Prostate gland (tissue), 2 donors: ENCODE measurements around the gene NODAL.

ENCODE experiments used
- POLR2A ChIP-seq: fragments of 450-650 bp; IDR thresholded peaks from one replicate; pipeline ENCODE4 v1.6.1; 2016; ENCODE audit warnings: antibody characterized with exemption, mild to moderate bottlenecking
- TF ChIP-seq, protein P1 (sequence below), 4 experiments: fragments of 200-600 bp in 2 of 4; fragments of 450-650 bp in 2 of 4; sonication (generic) in 2 of 4; IDR thresholded peaks; 1 replicate in 3 of 4; 2 replicates in 1 of 4; pipeline ENCODE4 v1.5.1; 2016 to 2019; ENCODE audit warnings: antibody characterized with exemption in 4 of 4, mild to moderate bottlenecking in 2 of 4, moderate library complexity in 2 of 4

DNA sequence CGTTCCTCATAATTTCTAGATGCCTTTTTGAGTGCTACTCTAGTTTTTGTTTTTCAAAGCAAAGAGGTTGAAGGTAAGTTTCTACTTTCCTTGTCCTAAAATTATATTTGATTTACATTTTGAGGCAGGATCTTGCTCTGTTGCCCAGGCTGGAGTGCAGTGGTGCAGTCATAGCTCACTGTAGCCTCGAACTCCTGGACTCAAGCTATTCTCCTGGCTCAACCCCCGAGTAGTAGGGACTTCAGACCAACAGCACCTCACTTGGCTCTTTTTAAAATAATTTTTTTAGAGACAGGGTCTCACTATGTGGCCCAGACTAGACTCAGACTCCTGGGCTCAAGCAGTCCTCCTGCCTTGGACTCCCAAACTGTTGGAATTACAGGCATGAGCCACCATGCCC lies 22.8 kb downstream of the NODAL start:
- no peak for TF ChIP-seq POLR2A
- TF ChIP-seq, protein P1, sequence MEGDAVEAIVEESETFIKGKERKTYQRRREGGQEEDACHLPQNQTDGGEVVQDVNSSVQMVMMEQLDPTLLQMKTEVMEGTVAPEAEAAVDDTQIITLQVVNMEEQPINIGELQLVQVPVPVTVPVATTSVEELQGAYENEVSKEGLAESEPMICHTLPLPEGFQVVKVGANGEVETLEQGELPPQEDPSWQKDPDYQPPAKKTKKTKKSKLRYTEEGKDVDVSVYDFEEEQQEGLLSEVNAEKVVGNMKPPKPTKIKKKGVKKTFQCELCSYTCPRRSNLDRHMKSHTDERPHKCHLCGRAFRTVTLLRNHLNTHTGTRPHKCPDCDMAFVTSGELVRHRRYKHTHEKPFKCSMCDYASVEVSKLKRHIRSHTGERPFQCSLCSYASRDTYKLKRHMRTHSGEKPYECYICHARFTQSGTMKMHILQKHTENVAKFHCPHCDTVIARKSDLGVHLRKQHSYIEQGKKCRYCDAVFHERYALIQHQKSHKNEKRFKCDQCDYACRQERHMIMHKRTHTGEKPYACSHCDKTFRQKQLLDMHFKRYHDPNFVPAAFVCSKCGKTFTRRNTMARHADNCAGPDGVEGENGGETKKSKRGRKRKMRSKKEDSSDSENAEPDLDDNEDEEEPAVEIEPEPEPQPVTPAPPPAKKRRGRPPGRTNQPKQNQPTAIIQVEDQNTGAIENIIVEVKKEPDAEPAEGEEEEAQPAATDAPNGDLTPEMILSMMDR (IDR thresholded peaks at IDR 0.05) = no peak
